GM18907 (cell line): Measurements from ENCODE around the gene DIS3L2.

Experiments
- ATAC-seq: cut with Tn5 transposase; IDR thresholded peaks from one replicate; pipeline ENCODE4 v1.9.1; 2021; ENCODE audit warnings: mild to moderate bottlenecking, moderate library complexity; ENCODE audit not compliant: unreplicated experiment

The DIS3L2 gene, protein sequence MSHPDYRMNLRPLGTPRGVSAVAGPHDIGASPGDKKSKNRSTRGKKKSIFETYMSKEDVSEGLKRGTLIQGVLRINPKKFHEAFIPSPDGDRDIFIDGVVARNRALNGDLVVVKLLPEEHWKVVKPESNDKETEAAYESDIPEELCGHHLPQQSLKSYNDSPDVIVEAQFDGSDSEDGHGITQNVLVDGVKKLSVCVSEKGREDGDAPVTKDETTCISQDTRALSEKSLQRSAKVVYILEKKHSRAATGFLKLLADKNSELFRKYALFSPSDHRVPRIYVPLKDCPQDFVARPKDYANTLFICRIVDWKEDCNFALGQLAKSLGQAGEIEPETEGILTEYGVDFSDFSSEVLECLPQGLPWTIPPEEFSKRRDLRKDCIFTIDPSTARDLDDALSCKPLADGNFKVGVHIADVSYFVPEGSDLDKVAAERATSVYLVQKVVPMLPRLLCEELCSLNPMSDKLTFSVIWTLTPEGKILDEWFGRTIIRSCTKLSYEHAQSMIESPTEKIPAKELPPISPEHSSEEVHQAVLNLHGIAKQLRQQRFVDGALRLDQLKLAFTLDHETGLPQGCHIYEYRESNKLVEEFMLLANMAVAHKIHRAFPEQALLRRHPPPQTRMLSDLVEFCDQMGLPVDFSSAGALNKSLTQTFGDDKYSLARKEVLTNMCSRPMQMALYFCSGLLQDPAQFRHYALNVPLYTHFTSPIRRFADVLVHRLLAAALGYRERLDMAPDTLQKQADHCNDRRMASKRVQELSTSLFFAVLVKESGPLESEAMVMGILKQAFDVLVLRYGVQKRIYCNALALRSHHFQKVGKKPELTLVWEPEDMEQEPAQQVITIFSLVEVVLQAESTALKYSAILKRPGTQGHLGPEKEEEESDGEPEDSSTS

DNA sequence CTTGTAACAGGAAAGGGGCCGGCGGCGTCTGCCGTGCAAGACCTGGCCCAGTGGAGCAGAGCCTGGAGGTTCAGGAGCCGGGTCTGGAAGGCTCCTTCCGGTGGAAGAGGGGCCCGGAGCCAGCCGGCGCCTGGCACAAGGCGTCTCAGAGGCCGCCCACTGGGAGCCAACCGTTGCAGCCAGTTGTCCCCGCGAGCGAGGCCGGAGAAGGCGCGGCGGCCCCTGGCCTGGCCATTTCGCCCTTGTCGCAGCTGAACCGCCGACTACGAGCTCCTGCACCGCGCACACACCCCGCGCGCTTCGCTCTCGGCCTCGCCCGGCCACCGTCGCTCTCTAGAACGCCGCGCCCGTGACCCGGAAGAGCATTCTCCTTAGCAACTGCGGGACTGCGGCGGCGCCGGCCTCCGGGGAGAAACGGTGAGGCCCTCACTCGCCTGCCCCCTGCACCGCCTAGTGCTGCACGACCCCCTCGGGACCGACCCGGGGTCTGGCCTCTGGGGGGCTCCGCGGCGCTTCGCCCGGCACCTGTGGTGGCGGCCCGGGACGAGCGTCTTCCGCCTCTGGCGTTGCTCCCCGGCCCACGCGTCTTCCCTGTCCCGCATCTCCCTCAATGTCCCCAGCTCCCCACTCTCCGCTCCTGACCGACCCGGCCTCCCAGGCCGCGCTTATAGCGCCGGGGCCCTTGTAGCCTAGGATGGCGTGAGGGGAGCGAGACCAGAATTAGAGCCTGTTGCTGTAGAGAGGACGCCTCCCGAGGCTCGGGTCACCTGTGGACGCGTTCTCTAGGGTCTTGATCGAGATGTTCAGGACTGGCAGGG is at the start of gene DIS3L2:
Gene DIS3L2, plus strand, starts transcription at position 365 of the 818 bp plus-strand sequence. CDS start 53,215 bp downstream, outside the sequence.
- peak; percentile 92 for ATAC-seq

DNA sequence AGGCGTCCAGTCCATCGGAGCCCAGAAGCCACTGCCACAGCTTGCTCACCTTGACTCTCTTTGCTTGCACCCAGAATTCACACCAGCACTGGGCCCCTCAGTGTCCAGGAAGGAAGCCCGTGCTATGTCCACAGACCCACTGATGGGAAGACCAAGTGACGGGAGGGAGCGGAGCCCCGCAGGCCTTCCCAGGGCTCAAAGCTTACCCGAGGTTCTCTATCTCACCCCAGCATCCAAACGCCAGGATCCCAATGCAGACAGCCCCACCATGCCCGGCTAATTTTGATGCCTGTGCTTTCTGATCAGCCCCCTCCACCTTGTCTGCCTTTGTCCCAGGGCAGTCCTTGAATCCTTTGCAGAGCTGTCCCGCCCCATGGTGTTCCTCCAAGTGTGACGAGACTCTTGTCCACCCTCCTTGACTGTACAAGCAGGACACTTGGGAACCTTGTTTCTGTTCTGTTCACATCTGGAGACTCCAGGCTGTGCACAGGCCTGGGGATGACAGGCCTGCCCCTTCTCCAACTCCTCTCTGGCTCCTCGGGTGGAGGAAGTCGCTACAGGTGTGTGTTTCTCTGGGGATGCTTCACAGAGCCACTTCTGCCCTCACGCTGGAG is 47.3 kb upstream of the DIS3L2 start:
- ATAC-seq, result no peak

- ATAC-seq, result no peak
Observed at GRCh38 chr2:231917280-231918066, 44.0 kb upstream of the DIS3L2 start.

DNA sequence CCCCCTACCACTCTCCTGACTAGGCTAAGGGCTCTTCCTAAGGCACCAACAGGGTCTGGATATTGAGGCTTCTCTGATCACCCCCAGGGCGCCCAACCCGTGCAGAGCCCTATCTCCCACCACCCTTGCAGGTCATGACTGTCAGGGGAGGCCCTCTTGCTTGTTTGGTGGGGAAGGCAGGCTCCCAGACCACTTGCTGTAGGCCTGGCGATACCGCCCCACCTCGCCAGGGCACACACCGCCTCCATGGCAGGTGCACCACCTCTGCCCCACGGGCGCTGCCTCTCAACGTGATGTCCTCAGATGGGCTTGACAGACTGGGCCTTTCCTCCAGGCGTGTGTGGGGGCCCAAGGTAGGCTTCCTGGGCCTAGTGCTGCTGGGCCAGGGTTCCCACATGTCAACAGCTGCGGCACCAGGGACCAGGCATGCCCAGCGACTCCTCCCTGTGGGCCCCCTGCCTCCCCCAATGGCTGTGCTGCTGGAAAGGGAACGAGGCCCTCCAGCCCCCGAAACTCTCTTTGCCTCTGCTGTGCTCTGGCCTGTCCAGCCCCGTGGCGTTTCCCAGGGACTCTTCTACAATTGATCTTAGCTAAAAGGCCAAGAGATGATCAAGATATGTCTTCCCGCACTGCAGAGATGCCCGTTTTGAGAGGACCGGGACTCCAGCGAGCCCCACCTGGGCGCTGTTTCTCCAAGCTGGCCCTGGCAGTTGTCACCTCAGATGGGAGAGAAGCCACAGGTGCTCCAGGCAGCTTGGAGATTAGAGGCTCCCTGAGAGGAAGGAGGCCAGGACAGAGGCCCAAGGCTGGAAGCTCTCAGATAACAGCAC is 42.8 kb upstream of the DIS3L2 start:
- no peak for ATAC-seq

- ATAC-seq, result no peak
Observed at GRCh38 chr2:231919341-231920035, 42.0 kb upstream of the DIS3L2 start.

- ATAC-seq, result no peak
Observed at GRCh38 chr2:231920366-231920765, 41.1 kb upstream of the DIS3L2 start.

- ATAC-seq, result no peak
Observed at GRCh38 chr2:231920795-231921194, 40.7 kb upstream of the DIS3L2 start.

GRCh38 chr2:231922311-231923009 is 39.1 kb upstream of the DIS3L2 start:
- ATAC-seq, result no peak

GRCh38 chr2:231923010-231923344 is 38.5 kb upstream of the DIS3L2 start:
- no peak for ATAC-seq

GRCh38 chr2:231923951-231924888 is 37.3 kb upstream of the DIS3L2 start:
- no peak for ATAC-seq

- no peak for ATAC-seq
Observed at GRCh38 chr2:231924889-231925275, 36.6 kb upstream of the DIS3L2 start.

- ATAC-seq, result no peak
Observed at GRCh38 chr2:231925303-231926179, 36.0 kb upstream of the DIS3L2 start.

GRCh38 chr2:231926180-231926741 is 35.3 kb upstream of the DIS3L2 start, which contains the start of gene NPPC:
Gene NPPC, minus strand, starts transcription at chr2:231926396. Its CDS starts 147 bp downstream, at chr2:231926249.
- ATAC-seq, result peak; percentile 66

DNA sequence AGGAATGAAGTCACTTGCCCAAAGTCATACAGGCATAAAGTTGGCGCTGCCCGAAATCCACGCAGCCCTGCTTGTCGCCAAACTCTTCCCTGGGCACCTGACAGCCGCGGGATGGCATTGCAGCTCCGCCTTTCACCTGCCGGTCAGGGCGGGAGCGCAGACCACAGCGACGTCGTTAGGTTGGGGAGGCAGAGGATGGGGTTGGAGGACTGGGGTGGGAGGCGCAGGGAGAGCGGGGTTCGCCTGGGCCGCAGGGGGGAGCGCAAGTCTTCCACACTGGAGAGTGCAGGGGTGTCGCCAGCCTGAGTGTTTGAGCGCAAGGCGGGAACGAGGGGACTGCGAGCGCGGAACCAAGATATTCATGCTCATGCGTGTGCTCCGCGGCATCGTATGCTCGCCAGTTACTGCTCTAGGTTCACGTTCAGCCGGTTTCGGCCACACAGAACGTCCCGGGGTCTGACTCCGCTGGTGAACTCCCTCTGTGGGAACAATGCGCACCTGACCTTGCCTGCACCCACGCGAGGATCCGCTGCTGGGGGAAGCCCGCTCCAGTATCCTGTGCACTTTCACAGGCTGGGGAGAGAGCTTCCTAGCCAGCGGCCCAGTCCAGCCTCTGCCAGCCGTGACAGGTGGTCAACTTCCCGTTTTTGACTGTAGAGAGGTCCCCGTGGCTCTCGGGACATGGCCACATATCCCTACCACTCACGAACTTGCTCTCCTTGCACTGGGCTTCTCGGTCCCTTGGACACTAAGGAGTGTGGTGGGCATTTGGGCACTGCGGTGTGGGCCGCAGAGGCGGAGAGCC is 34.5 kb upstream of the DIS3L2 start:
- ATAC-seq, result no peak

DNA sequence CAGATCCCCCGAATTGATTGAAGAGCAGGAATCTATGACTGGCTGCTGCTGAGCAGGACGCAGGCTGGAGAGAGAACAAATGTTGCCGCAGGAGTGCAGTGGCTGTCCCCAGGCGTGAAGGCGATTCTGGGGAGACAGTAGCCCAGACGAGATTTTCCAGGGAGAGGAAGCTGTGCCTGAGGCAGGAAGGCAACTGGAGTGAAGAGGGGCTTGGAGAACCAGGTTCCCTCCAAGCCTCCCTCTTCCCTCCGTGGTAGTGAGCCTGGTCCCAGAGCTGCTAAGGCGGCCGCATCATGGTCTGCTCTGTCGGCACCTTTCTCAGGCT is 34.0 kb upstream of the DIS3L2 start:
- ATAC-seq, result no peak
